HG02623 (cell line): ENCODE data around the gene PLA2G2D.

Experiments
- ATAC-seq: cut with Tn5 transposase; IDR thresholded peaks from one replicate; pipeline ENCODE4 v1.9.1; 2021; ENCODE audit warnings: moderate library complexity; ENCODE audit not compliant: unreplicated experiment

PLA2G2D gene

GRCh38 chr1:20115916-20116315 is 3.4 kb downstream of the PLA2G2D start:
- ATAC-seq = no peak

- no peak for ATAC-seq
These were observed 3.9 kb downstream of the PLA2G2D start for GRCh38 chr1:20115479-20115878.

GRCh38 chr1:20114021-20114648 is 5.2 kb downstream of the PLA2G2D start:
- ATAC-seq = no peak

GRCh38 chr1:20112279-20113000 is 6.9 kb downstream of the PLA2G2D start:
- no peak for ATAC-seq

GRCh38 chr1:20111452-20111851 is 7.9 kb downstream of the PLA2G2D start:
- no peak for ATAC-seq

GRCh38 chr1:20110679-20111078 is 8.7 kb downstream of the PLA2G2D start:
- ATAC-seq = no peak

- ATAC-seq = no peak
These were observed 10.0 kb downstream of the PLA2G2D start for GRCh38 chr1:20109223-20109856.

GRCh38 chr1:20108366-20109123 is 10.8 kb downstream of the PLA2G2D start:
- no peak for ATAC-seq

- ATAC-seq = no peak
These were observed 11.5 kb downstream of the PLA2G2D start for GRCh38 chr1:20107796-20108195.

- no peak for ATAC-seq
These were observed 12.0 kb downstream of the PLA2G2D start for GRCh38 chr1:20107351-20107750.

GRCh38 chr1:20105856-20106255 is 13.5 kb downstream of the PLA2G2D start:
- ATAC-seq = no peak

- ATAC-seq = no peak
These were observed 16.5 kb downstream of the PLA2G2D start for GRCh38 chr1:20102875-20103274.

GRCh38 chr1:20100632-20101355 is 18.5 kb downstream of the PLA2G2D start:
- ATAC-seq = no peak

- ATAC-seq = no peak
These were observed 19.8 kb downstream of the PLA2G2D start for GRCh38 chr1:20099533-20099932.

GRCh38 chr1:20096840-20097447 is 22.4 kb downstream of the PLA2G2D start:
- no peak for ATAC-seq

- no peak for ATAC-seq
These were observed 23.5 kb downstream of the PLA2G2D start for GRCh38 chr1:20095564-20096434.

GRCh38 chr1:20093940-20094391 is 25.4 kb downstream of the PLA2G2D start:
- ATAC-seq = no peak

- ATAC-seq = no peak
These were observed 26.0 kb downstream of the PLA2G2D start for GRCh38 chr1:20093303-20093702.

GRCh38 chr1:20090641-20091040 is 28.7 kb downstream of the PLA2G2D start:
- no peak for ATAC-seq
